K562 (cell line): Measurements from ENCODE around the gene LYZL6.

Experiments
- EZH2 ChIP-seq: IDR thresholded peaks from 2 replicates; pipeline ENCODE4 v1.6.1; 2012; ENCODE audit warnings: low read depth, mild to moderate bottlenecking, inconsistent platforms, low read length, borderline replicate concordance
- HNRNPUL1 ChIP-seq: fragments of 200-400 bp; formaldehyde crosslinking; IDR thresholded peaks from 2 replicates; pipeline ENCODE4 v1.6.1; 2017; ENCODE audit warnings: low read length
- MXI1 ChIP-seq: IDR thresholded peaks from 2 replicates; pipeline ENCODE4 v1.6.1; 2011; ENCODE audit warnings: low read depth, mild to moderate bottlenecking, improper control_type of control experiment, low read length
- POLR2A ChIP-seq: fragments of 450-650 bp; conservative IDR thresholded peaks from 2 replicates; pipeline ENCODE4 v1.6.1; 2016
- SMC3 ChIP-seq: conservative IDR thresholded peaks from 2 replicates; pipeline ENCODE4 v1.6.1; 2011; ENCODE audit warnings: low read depth, low read length, improper control_type of control experiment; ENCODE audit not compliant: insufficient read depth
- ZFPM2 ChIP-seq: fragments of 250-450 bp; sonication (Bioruptor Pico); IDR thresholded peaks from 2 replicates; pipeline ENCODE4 v1.5.1; 2022; ENCODE audit warnings: mild to moderate bottlenecking
- ZNF23 ChIP-seq: fragments of 250-450 bp; sonication (Bioruptor Pico); IDR thresholded peaks from 2 replicates; pipeline ENCODE4 v1.4.0; 2020; ENCODE audit warnings: mild to moderate bottlenecking

DNA sequence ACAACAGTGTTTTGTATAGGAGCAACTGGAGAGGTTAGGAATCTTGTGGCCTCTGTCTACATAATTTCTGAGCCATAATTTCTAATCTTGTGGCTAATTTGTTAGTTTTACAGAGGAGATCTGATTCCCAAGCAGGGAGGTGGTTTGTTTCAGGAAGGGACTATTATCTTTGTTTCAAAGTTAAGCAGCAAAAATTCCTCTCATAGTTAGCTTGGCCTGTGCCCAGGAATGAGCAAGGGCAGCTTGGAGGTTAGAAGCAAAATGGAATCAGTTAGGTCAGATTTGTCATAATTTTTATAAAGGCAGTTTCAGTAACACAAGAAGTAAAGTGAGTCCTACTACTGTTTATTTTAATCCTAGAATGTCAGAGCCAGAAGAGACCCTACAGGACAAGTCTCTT, 10.9 kb downstream of the LYZL6 start:
- no peak for TF ChIP-seq ZFPM2
- TF ChIP-seq HNRNPUL1 = no peak
- no peak for TF ChIP-seq MXI1
- TF ChIP-seq ZNF23 = no peak
- no peak for TF ChIP-seq SMC3
- TF ChIP-seq POLR2A = no peak
- no peak for TF ChIP-seq EZH2
